Measurements from ENCODE around the gene TUBE1.
"Not testable (repeated sequence)": the region's sequence is repeated elsewhere in the genome, so short reads cannot be mapped to it uniquely, and the experiment has no call there.

The TUBE1 gene

GRCh38 chr6:112087136-112087911 lies at the start of gene TUBE1, which contains the start of gene FAM229B:
Gene TUBE1 (minus strand): TSS chr6:112087482. CDS start chr6:112087434, 48 bp downstream.
Gene FAM229B (plus strand): TSS chr6:112087591. CDS start chr6:112099284, 11,693 bp downstream.
- peak; percentile 99 for DNase-seq (ENCODE audit: low spot score)

GRCh38 chr6:112130878-112131277 lies 43.6 kb upstream of the TUBE1 start:
- DNase-seq (ENCODE audit: low spot score) = no peak

GRCh38 chr6:112128208-112128607 lies 40.9 kb upstream of the TUBE1 start:
- DNase-seq (ENCODE audit: low spot score) = no peak

GRCh38 chr6:112123982-112124381 lies 36.7 kb upstream of the TUBE1 start:
- no peak for DNase-seq (ENCODE audit: low spot score)

- no peak for DNase-seq (ENCODE audit: low spot score)
Measured at GRCh38 chr6:112122756-112123155, 35.5 kb upstream of the TUBE1 start.

- DNase-seq (ENCODE audit: low spot score) = no peak
Measured at GRCh38 chr6:112118034-112118433, 30.8 kb upstream of the TUBE1 start.

GRCh38 chr6:112117554-112117953 lies 30.3 kb upstream of the TUBE1 start:
- DNase-seq (ENCODE audit: low spot score) = no peak

- DNase-seq (ENCODE audit: low spot score) = no peak
Measured at GRCh38 chr6:112116221-112116620, 28.9 kb upstream of the TUBE1 start.

- DNase-seq (ENCODE audit: low spot score) = no peak
Measured at GRCh38 chr6:112114577-112115223, 27.4 kb upstream of the TUBE1 start.

- no peak for DNase-seq (ENCODE audit: low spot score)
Measured at GRCh38 chr6:112113918-112114317, 26.6 kb upstream of the TUBE1 start.

- DNase-seq (ENCODE audit: low spot score) = peak; percentile 26
Measured at GRCh38 chr6:112113431-112113830, 26.1 kb upstream of the TUBE1 start.

- DNase-seq (ENCODE audit: low spot score) = peak; percentile 10
Measured at GRCh38 chr6:112109262-112109661, 22.0 kb upstream of the TUBE1 start.

GRCh38 chr6:112106562-112106961 lies 19.3 kb upstream of the TUBE1 start:
- no peak for DNase-seq (ENCODE audit: low spot score)

- not testable (repeated sequence) for DNase-seq (ENCODE audit: low spot score)
Measured at GRCh38 chr6:112106026-112106425, 18.7 kb upstream of the TUBE1 start.

- DNase-seq (ENCODE audit: low spot score) = no peak
Measured at GRCh38 chr6:112100561-112100960, 13.3 kb upstream of the TUBE1 start.

- DNase-seq (ENCODE audit: low spot score) = no peak
Measured at GRCh38 chr6:112096901-112097300, 9.6 kb upstream of the TUBE1 start.

- DNase-seq (ENCODE audit: low spot score) = no peak
Measured at GRCh38 chr6:112087916-112088315, 634 bp upstream of the TUBE1 start.

- peak; percentile 20 for DNase-seq (ENCODE audit: low spot score)
Measured at GRCh38 chr6:112086744-112087135, 542 bp downstream of the TUBE1 start.

GRCh38 chr6:112085286-112086065 lies 1.8 kb downstream of the TUBE1 start:
- DNase-seq (ENCODE audit: low spot score) = no peak

GRCh38 chr6:112081569-112081968 lies 5.7 kb downstream of the TUBE1 start:
- no peak for DNase-seq (ENCODE audit: low spot score)

- DNase-seq (ENCODE audit: low spot score) = no peak
Measured at GRCh38 chr6:112066606-112067005, 20.7 kb downstream of the TUBE1 start.

- DNase-seq (ENCODE audit: low spot score) = no peak
Measured at GRCh38 chr6:112065426-112065986, 21.8 kb downstream of the TUBE1 start.

Measured in Ammon's horn (tissue), 1 donor.